Stimulated activated CD4-positive, alpha-beta T cell treated with anti-CD3 and anti-CD28 coated beads, Interleukin-12 subunit alpha, Interleukin-12 subunit beta, amount 100 ng/mL, for 24 hours (primary cell): ENCODE measurements around the gene MX2.
"Not testable (repeated sequence)": the region's sequence is repeated elsewhere in the genome, so short reads cannot be mapped to it uniquely, and the experiment has no call there.

Experiments
- DNase-seq, 2 experiments: peaks; one replicate each; pipeline ENCODE4 v3.0.0-alpha.2; 2020; ENCODE audit warnings: low read depth in 2 of 2

MX2 gene

DNA sequence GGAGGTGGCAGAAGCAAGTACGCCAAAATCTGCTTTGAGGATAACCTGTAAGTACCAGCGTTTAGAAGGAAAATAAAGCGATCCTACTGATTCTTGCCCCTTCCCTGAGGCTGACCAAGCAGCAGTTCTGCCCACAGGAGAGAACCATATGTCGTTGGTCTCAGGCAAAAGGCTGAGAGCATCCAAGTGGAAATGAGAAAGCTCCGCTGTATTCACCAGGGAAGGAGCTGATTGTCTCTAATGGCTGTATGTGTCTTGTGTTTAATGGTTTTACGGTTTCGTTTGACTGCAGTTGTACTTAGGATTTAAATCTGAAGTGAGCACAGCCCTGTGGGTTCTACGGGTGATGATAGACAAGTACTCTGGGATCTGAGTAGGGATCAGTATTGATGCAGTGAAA is 23.4 kb upstream of the MX2 start:
- DNase-seq: no peak

DNA sequence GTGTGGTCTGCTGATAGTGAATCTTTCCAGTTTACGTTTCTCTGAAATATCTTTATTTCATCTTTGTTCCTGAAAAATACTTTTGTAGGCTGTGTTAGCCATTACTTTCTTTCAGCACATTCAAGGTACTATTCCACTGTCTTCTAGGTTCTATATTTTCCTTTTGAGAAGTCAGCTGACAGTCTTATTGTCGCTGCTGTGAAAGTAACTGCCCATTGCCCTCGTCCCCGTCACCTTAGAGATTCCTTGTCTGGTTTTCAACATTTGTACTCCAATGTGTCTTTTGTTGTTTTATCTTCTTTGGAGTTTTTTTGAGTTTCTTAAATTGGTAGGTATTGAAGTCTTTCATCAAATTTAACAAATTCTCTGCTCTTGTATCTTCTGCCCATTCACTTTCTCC is 19.8 kb upstream of the MX2 start:
- DNase-seq: no peak

DNA sequence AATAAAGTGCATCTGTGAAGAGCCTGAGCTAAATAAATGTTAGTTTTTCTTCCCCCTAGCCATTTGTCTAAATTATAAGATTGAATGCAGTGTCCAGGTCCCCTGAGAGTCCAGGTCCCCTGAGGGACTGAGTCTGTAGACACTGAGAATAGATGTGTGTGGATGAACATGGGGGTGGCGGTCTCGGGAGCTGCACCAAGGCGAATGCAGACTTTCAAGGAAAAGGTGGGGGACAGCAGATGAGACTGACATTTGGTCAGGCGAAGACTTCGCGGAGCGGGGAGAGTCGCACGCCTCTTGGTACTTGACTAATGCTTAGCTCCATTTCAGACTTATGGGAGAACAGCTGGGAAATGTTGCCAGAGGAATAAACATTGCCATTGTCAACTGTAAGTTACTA is 17.7 kb upstream of the MX2 start:
- no peak for DNase-seq

DNA sequence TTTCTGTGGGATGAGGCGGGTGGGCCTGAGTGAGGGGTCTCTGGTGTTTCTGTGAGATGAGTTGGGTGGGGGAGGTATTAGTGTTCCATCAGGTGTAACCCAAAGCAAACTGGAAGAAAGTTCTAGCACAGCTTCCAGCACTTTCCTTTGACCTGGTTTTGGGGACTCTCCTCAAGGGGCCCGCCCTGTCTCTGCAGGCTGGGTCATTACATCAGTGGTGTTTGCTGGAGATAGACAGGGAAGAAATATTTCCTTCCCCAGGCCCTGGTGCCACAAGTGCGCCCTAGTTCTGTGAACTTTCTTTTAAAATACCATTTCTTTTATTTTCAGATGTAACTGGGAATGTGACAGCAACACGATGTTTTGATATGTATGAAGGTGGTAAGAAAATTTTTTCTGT is 16.5 kb upstream of the MX2 start:
- no peak for DNase-seq

DNA sequence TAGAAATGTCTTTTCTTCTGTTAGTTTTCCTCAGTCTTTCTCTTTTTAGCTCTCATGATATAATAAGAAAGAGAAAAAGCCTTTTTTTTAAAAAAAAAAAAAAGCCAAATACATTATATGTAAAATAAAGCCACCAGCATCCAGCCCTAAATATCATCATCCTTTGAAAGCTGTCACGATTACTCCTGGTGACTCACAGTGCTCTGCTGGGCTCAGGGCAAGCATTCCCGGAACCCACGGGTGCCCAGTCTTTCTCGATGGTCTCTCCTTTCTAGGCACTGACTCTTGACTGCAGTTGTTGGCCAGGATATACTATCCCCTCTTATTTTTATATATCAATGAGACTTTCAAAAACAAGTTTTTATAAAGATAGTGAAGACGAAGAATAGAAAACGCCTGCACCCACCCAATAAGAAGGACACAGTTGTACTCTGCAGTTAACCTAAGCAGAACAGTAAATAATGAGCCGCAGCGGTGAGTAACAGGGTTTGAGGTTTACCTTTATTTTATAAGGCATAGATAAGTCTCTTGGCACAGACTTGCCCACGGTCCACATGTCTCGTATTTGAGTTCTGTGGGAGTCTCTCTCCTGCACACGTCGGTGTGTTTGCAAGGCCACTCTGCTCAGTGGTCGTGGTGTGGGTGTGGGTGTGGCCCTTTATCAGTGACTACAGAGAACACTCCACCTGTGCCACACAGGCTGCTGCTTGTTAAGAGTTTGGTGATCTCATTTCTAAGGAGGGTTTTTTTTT is 15.7 kb upstream of the MX2 start:
- no peak for DNase-seq

DNA sequence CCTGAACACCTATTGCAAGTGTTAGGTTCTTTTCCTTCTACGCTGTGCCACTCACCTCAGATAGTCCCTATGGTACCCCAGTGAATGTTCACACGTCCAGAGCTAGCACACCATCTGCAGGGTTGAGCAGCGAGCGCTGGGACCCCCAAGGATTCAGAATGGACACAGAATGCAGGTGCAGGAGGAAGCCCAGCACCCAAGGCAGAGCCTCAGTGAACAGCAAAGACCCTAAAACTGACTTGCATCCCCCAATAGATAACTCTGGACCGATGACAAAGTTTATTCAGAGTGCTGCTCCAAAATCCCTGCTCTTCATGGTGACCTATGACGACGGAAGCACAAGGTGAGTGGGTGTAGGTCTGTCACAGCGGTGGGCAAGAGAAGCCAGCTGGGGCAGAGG is 15.1 kb upstream of the MX2 start:
- no peak for DNase-seq

DNA sequence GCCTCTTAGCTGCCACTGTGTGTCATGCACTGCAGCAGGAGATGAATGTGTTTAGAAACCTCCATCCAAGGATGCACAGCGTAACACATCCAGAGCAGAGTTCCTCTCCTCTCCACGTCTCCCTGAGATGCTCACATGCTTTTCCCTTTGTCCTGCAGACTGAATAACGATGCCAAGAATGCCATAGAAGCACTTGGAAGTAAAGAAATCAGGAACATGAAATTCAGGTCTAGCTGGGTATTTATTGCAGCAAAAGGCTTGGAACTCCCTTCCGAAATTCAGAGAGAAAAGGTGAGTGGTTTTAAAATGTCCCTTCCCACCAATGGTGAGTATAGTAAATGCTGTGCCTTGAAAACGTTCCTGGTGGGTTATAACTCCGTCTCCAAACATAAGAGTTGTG is 13.4 kb upstream of the MX2 start:
- DNase-seq: no peak

DNA sequence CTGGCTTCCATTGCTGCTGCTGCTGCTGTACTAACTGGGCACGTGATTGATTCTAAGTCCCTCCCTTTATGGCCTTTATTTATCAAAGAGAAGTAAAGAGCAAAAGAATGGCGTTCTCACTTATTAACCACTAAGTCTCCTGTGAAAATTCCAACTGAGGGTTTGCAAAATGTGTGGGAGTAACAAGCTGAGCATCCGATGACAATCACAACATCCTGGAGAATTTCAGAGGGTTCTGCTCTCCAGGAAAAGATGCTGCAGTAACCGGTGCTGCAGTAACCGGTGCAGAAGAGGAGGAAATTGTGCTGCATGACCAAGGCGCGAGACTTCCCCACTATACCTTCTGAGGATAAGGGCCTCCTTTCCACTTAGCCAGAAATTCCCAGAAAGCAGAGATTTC is 12.7 kb upstream of the MX2 start:
- no peak for DNase-seq

DNA sequence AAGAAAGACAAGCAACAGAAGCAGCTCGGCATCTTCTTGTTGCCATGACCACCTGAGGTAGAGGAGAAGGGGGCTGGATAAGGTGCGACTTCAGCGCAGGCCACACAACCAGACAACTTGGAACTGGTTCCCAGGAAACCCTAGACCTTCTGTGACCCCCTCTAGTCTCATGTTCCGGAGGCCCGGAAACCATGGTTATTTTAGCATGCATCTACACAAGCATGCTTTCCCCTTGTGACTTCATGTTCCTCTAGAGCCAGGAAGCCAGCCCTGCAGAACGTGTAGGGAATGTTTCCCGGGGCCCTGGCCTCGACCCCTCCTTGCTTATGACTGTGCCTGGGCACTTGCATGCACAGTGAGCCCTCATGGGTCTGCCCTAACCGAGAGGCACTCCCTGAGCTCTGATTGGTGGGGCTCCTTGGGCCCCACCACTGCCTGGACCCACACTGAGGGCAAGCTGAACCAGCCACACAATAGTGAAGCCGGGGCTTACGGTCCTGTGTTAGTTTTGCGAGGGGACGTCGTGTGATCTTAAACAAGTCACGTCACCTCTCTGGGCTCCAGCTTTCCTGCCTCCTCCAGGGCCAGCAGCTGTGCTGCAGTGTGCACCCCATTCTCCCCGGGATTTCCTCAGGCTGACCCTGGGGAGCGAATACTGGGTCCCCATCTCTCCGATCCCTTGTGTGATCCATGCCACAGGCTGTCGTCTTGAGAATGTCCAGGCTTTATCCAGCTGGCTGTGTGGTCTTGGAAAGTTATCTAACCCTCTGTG is 12.0 kb upstream of the MX2 start:
- no peak for DNase-seq

DNA sequence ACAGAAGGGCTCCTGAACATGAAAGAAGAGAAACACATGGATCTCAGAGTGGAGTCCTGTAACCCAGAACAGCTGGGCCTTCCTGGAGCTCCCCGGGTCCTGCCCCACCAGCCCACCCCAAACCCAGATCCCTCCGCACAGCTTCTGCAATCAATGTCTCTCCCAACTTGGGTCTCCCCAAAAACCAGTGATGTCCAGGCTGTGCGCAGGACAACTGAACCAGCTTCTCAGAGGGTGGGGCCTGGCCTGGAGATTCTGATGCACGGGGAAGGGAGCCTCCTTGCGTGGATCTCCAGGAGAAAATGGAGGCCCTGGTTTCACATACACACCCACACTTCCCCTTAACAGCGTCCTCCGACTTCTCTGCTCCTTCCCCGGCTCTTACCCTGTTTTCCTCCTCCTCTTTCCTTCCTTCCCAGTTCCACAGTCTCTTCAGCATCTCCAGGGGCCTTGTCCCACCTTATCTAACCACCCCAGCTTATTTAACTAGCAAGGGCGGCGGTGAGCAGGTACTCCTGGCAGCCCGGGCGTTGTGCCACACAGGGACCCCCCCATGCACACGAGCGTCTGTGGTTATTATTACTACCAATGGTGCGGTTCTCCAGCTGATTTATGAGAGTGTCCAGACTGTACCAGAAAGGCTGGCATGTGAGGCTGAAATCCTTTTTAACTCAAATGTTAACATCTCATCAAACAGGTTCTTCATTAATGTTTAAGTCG is 11.2 kb upstream of the MX2 start:
- DNase-seq: no peak

DNA sequence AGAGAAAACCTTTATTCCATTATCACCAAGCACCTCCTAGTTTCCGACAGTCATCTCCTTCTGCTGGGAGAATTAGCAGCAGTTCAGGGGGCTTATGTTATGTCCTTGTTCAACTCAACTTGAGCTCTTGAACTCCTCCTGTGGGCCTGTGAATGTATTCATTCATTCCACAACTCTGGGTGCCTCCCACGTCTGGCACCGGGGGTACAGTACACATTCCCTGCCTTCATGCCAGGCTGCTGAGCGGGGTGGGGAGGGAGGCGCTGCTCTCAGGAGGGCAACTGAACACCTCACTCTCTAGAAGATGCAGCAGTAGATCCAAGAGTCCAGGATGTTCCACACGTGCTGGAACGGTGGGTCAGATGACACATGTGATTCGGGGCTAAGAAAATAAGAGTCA is 4.3 kb upstream of the MX2 start:
- DNase-seq: no peak

DNA sequence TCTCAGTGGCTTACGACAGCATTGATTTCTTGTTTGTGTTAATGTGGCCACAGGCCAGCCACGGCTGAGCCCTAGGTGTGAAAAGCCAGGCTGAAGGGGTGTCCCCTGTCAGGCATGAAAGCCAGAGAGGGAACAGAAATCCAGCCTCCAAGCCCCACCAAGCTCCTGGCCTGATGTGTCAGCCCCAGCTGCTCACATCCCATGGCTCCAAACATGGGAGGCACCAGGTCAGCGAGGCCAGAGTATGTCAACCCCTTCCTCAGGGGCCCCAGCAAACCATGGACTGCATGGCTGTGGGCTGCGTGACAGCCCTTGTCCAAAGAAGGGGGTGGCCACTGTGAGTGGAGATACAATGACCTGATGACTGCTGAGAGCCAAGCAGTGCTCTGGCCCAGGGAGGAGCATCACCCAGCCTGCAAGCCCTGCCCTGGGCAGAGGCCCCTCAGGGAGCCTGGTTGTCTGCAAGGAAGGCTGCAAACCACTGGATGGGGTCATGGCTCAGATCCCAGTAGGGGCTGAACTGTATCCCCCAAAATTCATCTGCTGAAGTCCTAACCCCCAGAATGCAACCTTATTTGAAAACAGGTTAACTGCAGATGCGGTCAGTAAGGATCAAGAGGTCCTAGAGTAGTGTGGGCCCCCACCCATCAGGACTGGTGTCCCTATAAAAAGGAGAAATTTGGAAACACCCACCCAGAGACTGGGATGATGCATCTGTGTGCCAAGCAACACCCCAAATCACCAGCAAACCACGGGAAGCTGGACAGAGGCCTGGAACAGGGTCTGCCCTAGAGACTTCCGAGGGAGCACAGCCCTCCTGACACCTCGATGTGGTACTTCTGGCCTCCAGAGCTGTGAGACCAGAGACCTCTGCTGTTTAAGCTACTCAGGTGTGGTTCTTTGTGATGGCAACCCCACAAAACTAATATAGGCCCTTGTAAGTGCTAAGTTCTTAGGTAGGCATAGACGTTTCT is 3.3 kb upstream of the MX2 start:
- no peak for DNase-seq

DNA sequence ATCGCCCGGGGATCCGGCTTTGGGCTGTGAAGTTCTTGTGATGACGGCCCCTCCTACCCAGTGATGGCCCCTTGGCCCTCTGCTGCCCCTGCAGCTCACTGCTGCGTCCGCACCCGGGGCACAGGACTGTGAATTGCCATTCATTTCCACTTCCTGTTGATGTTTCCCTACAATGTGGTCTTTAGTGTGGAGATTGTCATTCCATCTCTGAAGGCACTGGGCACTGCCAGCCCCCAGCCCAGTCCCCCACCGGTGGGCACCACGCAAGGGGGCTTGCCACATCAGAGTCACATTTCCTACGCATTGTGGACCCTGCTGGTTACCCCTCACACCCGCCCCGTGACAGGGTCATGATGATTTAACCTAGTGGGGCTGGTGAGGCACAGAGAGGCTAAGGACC is 2.5 kb upstream of the MX2 start:
- no peak for DNase-seq

DNA sequence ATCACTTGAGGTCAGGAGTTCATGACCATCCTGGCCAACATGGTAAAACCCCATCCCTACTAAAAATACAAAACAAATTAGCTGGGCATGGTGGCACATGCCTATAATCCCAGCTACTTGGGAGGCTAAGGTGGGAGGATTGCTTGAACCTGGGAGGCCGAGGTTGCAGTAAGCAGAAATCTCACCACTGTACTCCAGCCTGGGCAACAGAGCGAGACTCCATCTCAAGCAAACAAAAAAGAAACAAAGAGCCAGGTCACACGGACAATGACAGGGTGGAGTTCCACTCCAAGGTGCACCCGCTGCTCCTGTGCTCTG is 2.1 kb upstream of the MX2 start:
- DNase-seq: not testable (repeated sequence)

DNA sequence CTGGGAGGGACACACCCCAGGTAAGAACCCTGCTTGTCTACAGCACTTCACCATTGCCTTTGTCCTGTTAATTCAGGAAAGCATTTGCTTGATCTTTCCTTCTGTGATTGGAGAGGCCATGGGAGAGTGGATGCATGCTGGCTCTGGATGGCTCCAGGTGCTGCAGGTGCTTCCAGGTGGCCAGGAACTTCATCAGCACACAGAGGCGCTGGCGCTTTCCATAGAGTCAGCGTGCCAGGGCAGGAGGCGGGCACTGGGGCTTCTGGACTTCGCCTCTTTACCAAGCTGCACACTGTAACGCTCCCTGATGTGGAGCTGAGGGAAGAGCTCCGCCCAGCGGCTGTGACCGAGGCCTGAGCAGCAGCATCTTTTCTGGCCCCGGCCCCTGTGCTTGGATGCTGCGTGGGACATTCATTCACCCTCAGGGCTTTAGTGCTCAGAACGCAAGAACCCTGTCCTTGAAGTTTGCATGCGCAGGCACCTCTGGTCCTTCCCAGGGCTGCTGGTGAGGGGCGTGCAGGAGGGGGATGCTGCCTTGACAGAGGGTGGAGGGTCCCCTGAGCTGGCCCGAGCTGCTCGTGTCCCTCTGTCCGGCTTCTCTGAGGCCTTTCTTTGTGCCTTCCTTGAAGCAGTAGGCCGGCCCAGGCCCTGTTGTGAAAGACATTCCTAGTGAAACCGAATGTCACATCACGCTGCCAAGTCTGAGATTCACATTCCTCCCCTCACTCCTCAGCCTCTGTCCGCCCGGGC is 1.6 kb upstream of the MX2 start:
- DNase-seq: no peak

DNA sequence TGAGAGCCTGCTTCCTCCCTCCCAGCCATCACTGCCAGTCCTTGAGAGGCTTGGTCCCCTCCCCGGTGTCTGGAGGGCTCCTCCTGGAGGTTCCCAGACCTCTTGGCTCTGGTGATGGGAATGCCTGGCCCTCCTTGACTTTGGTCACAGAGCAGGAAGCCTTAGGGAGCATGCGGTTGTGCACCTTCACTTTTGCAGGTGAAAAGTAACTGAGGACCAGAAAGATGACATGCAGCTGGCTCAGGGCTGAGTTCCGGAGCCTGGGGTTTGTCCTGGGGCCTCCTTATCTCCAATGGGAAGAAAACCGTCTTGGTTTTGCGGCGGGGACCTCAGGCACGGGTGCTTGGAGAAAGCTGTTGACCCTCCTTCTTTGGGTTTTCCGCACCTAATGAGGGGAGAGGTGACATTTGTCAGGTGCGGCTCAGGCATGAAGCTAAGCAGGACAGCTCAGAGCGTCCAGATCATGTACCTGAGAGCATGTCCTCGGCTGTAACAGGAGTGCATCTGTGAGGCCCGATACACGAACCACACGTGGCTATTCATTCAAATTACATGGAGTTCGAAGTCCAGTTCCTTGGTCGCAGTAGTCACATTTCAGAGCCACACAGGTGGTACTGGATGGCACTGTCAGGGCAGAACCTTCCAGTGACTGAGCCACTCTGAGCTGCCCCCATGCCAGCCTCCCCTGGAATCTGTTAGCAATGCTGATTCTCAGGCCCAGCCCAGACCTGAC is 608 bp upstream of the MX2 start:
- DNase-seq: no peak

DNA sequence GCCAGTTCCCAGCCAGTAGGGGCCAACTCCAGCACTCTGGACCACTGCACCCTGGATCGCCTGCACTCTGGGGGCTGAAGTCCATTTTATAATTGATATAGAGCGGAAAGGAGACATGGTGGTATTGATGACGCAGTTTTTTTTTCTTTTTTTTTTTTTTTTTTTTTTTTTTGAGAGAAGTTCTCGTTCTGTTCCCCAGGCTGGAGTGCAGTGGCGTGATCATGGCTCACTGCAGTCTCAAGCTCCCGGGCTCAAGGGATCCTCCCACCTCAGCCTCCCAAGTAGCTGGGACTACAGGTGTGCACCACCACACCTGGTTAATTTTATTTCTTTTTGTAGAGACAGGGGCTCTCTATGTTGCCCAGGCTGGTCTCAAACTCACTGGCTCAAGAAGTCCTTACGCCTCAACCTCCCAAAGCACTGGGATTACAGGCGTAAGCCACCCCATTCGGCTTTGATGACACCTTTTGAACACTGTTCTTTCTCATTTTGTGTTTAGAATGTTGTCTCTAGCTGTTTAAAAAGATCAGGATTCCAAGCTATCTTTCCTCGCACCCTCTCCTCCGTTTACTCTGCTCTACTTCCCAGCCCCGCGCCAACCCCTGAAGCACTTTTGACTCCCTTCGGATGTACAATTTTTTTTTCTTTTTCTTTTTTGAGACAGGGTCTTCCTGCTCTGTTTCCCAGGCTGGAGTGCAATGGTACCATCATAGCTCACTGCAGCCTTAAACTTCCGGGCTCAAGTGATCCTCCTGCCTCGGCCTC is 960 bp downstream of the MX2 start:
- no peak for DNase-seq

DNA sequence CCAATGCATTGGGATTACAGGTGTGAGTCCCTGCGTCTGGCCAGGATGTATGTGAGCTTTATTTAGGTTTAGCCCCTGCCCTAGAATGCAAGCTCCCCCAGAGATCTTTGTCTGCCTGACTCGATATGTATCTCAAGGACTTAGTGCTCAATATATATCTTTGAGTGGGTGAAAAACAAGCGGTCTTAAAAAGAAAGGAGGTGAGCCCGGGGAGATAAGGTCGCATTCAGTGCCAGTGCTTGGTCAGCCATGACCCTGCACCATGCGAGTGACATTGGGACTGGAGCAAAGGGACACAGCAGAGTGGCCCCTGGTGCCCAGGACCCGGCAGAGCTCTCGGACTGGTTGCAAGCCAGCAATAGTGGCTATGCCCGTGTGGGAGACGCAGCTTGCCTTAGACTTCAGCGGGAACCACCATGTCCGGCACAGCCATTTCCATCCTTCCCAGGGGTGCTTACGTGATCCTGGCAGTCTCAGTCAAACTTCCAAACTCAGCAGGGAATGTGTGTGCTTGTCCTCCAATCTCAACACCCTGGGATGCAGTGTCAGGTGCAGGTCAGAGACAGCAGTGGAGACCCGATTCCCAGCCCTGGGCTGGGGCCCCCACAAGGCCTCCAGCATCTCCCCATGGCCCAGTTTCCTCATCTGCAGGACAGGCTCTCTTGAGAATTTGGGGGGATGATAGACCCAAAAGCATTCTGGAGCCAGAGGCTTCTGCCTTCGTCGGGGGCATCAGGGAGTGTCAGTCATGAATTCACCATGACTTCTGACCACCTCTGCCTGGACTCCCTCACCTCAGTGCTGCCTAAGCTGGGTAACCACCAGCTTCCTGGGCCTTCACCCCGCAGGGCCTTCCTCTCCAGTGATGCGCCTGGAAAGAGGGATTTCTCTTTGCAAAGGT is 1.8 kb downstream of the MX2 start:
- DNase-seq: no peak

DNA sequence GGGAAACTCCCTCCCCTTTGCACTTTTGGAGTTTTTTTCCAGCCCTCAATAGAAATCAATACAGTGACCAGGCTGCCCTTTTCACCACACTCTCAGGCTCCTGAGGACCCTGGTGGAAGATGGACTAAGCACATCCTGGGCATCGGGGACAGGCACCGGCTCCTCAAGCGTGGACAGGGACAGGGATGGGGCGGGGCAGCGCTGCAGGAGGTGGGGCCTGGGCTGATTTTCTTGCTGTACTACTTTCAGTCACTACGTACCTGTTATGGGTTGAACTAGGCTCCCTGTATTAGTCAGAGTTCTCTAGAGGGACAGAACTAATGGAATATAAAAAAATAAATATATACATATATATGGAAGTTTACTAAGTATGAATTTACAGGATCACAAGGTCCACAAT is 2.5 kb downstream of the MX2 start:
- DNase-seq: no peak
